SK-N-SH (cell line): ENCODE measurements around the gene ANKRD44. TPM values are rescaled to one million over a fixed set of nuclear protein-coding genes. Genes with fewer than 3 reads are reported as not detected.
A peak's percentile ranks its signal among the peaks of the same experiment; 100 is the strongest.

Experiments
- CTCF ChIA-PET: fragments of 300-600, 350-600 bp; formaldehyde crosslinking; extraction: SDS; loops from one replicate; lab custom pipeline; 2021; lab: Yijun Ruan, JAX
- POLR2A ChIA-PET: fragments of 350-600 bp; sonication (Branson Sonifier 250); formaldehyde crosslinking; extraction: SDS; loops from one replicate; lab custom pipeline; 2020; ENCODE audit warnings: antibody characterized with exemption, inconsistent platforms; lab: Yijun Ruan, JAX
- DNase-seq: peaks from one replicate; pipeline ENCODE4 v3.0.0; 2012
- H2AFZ ChIP-seq: fragments of 200-600 bp; sonication (generic); 2 replicates; pipeline ENCODE4 v1.8.1; 2016; ENCODE audit warnings: antibody characterized with exemption, mild to moderate bottlenecking, low read depth
- H3F3A ChIP-seq: fragments of 200-600 bp; sonication (generic); replicated peaks from 2 replicates; pipeline ENCODE3; 2016; ENCODE audit warnings: antibody characterized with exemption, mild to moderate bottlenecking; ENCODE audit not compliant: insufficient read depth
- H3K27ac ChIP-seq, 2 experiments: fragments of 200-500 bp in 1 of 2; fragments of 200-600 bp in 1 of 2; sonication (Bioruptor generic) in 1 of 2; sonication (generic), shearing (Covaris generic) in 1 of 2; 2 replicates each; pipeline versions ENCODE4 v1.5.1 to v1.6.1; 2014 to 2016; ENCODE audit warnings: low read depth in 2 of 2, inconsistent platforms in 1 of 2, low read length in 1 of 2, mild to moderate bottlenecking in 1 of 2, mixed read lengths in 1 of 2
- H3K27me3 ChIP-seq: fragments of 200-600 bp; sonication (generic), shearing (Covaris generic); 2 replicates; pipeline ENCODE4 v1.6.1; 2016; ENCODE audit warnings: mixed run types; ENCODE audit not compliant: insufficient read depth
- H3K36me3 ChIP-seq, 2 experiments: fragments of 200-500 bp in 1 of 2; fragments of 200-600 bp in 1 of 2; sonication (Bioruptor generic) in 1 of 2; sonication (generic) in 1 of 2; replicated peaks in 1 of 2; 2 replicates each; pipeline versions ENCODE3 to v1.5.1; 2014 to 2016; ENCODE audit warnings: low read length in 1 of 2, mild to moderate bottlenecking in 1 of 2; ENCODE audit not compliant: insufficient read depth in 2 of 2, control insufficient read depth in 1 of 2
- H3K4me1 ChIP-seq, 2 experiments: fragments of 200-500 bp in 1 of 2; fragments of 200-600 bp in 1 of 2; sonication (Bioruptor generic) in 1 of 2; sonication (generic), shearing (Covaris generic) in 1 of 2; 2 replicates each; pipeline versions ENCODE4 v1.5.1 to v1.6.1; 2014 to 2016; ENCODE audit warnings: low read depth in 1 of 2, low read length in 1 of 2, mixed run types in 1 of 2; ENCODE audit not compliant: insufficient read depth in 2 of 2, control insufficient read depth in 1 of 2
- H3K4me2 ChIP-seq: fragments of 200-600 bp; sonication (generic), shearing (Covaris generic); 2 replicates; pipeline ENCODE4 v1.6.1; 2017; ENCODE audit warnings: mixed run types
- H3K4me3 ChIP-seq, 2 experiments: fragments of 200-500 bp in 1 of 2; fragments of 200-600 bp in 1 of 2; sonication (Bioruptor generic) in 1 of 2; sonication (generic), shearing (Covaris generic) in 1 of 2; 2 replicates each; pipeline versions ENCODE4 v1.5.1 to v1.8.1; 2014 to 2016; ENCODE audit warnings: low read depth in 2 of 2, inconsistent platforms in 1 of 2, low read length in 1 of 2, mild to moderate bottlenecking in 1 of 2, mixed read lengths in 1 of 2, moderate library complexity in 1 of 2
- H3K79me2 ChIP-seq: fragments of 200-600 bp; sonication (generic); 2 replicates; pipeline ENCODE4 v1.8.1; 2017; ENCODE audit warnings: mild to moderate bottlenecking; ENCODE audit not compliant: insufficient read depth
- H3K9ac ChIP-seq: fragments of 200-600 bp; sonication (generic); 2 replicates; pipeline ENCODE4 v1.6.1; 2017; ENCODE audit warnings: mixed run types
- H3K9me2 ChIP-seq: fragments of 200-600 bp; sonication (generic); 2 replicates; pipeline ENCODE4 v1.6.1; 2017; ENCODE audit warnings: mixed run types
- H3K9me3 ChIP-seq: fragments of 200-600 bp; sonication (generic); 2 replicates; pipeline ENCODE4 v1.6.1; 2017; ENCODE audit warnings: mixed run types, mild to moderate bottlenecking, moderate library complexity
- H4K20me1 ChIP-seq: fragments of 200-600 bp; sonication (generic); 2 replicates; pipeline ENCODE4 v1.6.1; 2017; ENCODE audit warnings: mild to moderate bottlenecking, mixed run types; ENCODE audit not compliant: insufficient read depth
- CHD2 ChIP-seq: fragments of 150-350 bp; IDR thresholded peaks from 2 replicates; pipeline ENCODE4 v1.6.1; 2018; ENCODE audit warnings: low read length; ENCODE audit not compliant: partially characterized antibody
- EP300 ChIP-seq, 2 experiments: IDR thresholded peaks; 2 replicates each; pipeline versions ENCODE4 v1.4.0 to v1.6.1; 2012; ENCODE audit warnings: borderline replicate concordance in 1 of 2, low read depth in 1 of 2, low read length in 1 of 2
- FOSL2 ChIP-seq: IDR thresholded peaks from 2 replicates; pipeline ENCODE4 v1.4.0; 2012; ENCODE audit warnings: low read depth, mild to moderate bottlenecking, moderate library complexity, borderline replicate concordance
- FOXJ3 ChIP-seq: sonication (generic); formaldehyde crosslinking; IDR thresholded peaks from 2 replicates; pipeline ENCODE4 v1.5.1; 2020; ENCODE audit warnings: mild to moderate bottlenecking, missing genetic modification reagents
- FOXM1 ChIP-seq: IDR thresholded peaks from 2 replicates; pipeline ENCODE4 v1.4.0; 2012; ENCODE audit warnings: low read depth, mild to moderate bottlenecking
- GABPA ChIP-seq: IDR thresholded peaks from 2 replicates; pipeline ENCODE4 v1.4.0; 2012; ENCODE audit warnings: low read depth, mild to moderate bottlenecking
- GATA2 ChIP-seq: sonication (generic); formaldehyde crosslinking; IDR thresholded peaks from 2 replicates; pipeline ENCODE4 v1.5.0; 2020; ENCODE audit warnings: mild to moderate bottlenecking, missing genetic modification reagents
- JUND ChIP-seq: IDR thresholded peaks from 2 replicates; pipeline ENCODE4 v1.4.0; 2012
- MEF2A ChIP-seq: IDR thresholded peaks from 2 replicates; pipeline ENCODE4 v1.4.0; 2012; ENCODE audit warnings: low read depth, borderline replicate concordance
- MXI1 ChIP-seq: IDR thresholded peaks from 2 replicates; pipeline ENCODE4 v1.6.1; 2012; ENCODE audit warnings: mild to moderate bottlenecking, low read depth, low read length, improper control_type of control experiment
- NFIC ChIP-seq: IDR thresholded peaks from 2 replicates; pipeline ENCODE4 v1.4.0; 2012; ENCODE audit warnings: borderline replicate concordance
- NRF1 ChIP-seq: IDR thresholded peaks from 2 replicates; pipeline ENCODE4 v1.6.1; 2012; ENCODE audit warnings: low read depth, mild to moderate bottlenecking, low read length
- RAD21 ChIP-seq: IDR thresholded peaks from 2 replicates; pipeline ENCODE4 v1.6.1; 2012; ENCODE audit warnings: mild to moderate bottlenecking, low read length
- RCOR1 ChIP-seq: fragments of 150-350 bp; IDR thresholded peaks from 2 replicates; pipeline ENCODE4 v1.6.1; 2017; ENCODE audit warnings: antibody characterized with exemption, low read length
- RFX5 ChIP-seq: IDR thresholded peaks from 2 replicates; pipeline ENCODE4 v1.6.1; 2012; ENCODE audit warnings: mild to moderate bottlenecking, improper control_type of control experiment, low read length
- RXRA ChIP-seq: IDR thresholded peaks from 2 replicates; pipeline ENCODE4 v1.4.0; 2012; ENCODE audit warnings: low read depth, mild to moderate bottlenecking, borderline replicate concordance
- SIN3A ChIP-seq: IDR thresholded peaks from 2 replicates; pipeline ENCODE4 v1.6.1; 2012; ENCODE audit warnings: low read depth, mild to moderate bottlenecking, low read length, moderate library complexity, borderline replicate concordance
- SMC3 ChIP-seq: IDR thresholded peaks from 2 replicates; pipeline ENCODE4 v1.6.1; 2012; ENCODE audit warnings: low read depth, low read length, improper control_type of control experiment
- TAF1 ChIP-seq: IDR thresholded peaks from 2 replicates; pipeline ENCODE4 v1.6.1; 2012; ENCODE audit warnings: low read depth, mild to moderate bottlenecking, low read length, moderate library complexity, borderline replicate concordance
- WGBS: methylation state at CpG from one replicate; pipeline ENCODE4 v1.1.6; 2017; ENCODE audit warnings: low lambda C conversion rate; 5-methylcytosine and 5-hydroxymethylcytosine counted together
- polyA plus RNA-seq, 3 experiments: library from polyadenylated mRNA; depleted of rRNA; stranded (reverse); fragments of >200 nt; gene quantifications; 2 replicates each; pipeline ENCODE4 v1.2.3, GENCODE V29; 2012
- TF ChIP-seq, protein P1 (sequence below): IDR thresholded peaks from 2 replicates; pipeline ENCODE4 v1.4.0; 2012; ENCODE audit warnings: low read depth, borderline replicate concordance
- TF ChIP-seq, protein P2 (sequence below): fragments of 150-350 bp; IDR thresholded peaks from 2 replicates; pipeline ENCODE4 v1.6.1; 2017; ENCODE audit warnings: antibody characterized with exemption, low read length, low read depth, borderline replicate concordance
- TF ChIP-seq, protein P3 (sequence below): IDR thresholded peaks from 2 replicates; pipeline ENCODE4; 2012

The ANKRD44 gene
- polyA plus RNA-seq, 1 of the 3 experiments (the other 2 are of a cell fraction), result 12.5 TPM

DNA sequence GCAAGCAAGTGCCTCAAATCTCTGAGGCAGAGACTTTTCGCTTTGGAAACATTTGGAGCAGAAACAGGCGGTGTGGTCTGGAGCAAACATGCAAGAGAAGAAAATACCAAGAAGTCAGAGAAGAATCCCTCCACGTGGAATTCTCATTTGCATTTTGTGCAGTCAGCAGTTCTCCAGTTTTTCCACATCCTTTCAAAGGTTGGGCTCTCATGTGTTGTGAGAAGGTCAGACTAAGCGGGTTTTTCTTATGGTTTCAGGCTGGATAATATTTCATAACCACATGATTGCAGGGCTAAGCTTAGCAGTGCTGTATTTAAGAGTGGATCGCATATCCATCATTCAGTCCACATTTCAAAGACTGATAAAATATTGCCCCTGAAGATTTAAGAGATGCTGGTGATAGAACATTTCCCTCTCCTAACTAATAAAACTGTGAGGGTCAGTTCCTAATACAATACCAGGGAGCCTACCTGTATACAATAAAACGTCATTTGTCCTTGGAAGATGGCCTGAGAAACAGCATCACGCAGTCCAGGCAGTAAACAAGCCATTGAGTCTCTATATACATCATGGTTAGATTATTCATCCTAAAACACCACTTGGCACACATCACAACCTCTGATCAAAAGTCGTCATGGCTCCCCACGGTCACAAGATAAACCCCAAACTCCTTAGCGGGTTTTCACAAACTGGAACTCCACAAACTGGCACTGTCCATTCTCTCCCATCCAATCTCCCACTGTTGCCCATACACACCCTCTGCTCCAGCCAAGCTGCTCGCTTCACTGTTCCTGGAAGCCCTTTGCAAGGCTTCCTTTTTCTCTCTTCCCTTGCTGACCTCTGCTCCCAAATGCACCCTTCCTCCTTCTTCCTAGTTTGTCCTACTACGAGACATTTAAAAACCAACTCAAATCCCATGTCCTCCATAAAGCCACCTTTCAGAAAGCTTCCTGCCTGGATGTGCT is 31.5 kb downstream of the ANKRD44 start:
- Histone ChIP-seq H3K27ac (peak overlapping the region in 1 of 2 experiments; percentile 95; a peak in 2 of 4 replicates), H3K4me3 (no peak overlapping the region), H2AFZ (no peak overlapping the region), H3K9me3 (no peaks in the 10 kb centered on the region), H3K4me2 (no peak overlapping the region), H3K4me1 (peaks cover 0 to 44% of the 10 kb centered on the region in 2 experiments; a peak in 2 of 4 replicates)
- DNase-seq, result no peak
- CTCF ChIA-PET, result interaction anchor here (1.2 to 1.7 kb wide), 2 partner anchors 26 to 29 kb away, joined by 3 to 5 read pairs; no protein-coding TSS in a partner anchor
- TF ChIP-seq FOSL2, result no peak
- TF ChIP-seq SIN3A, result no peak
- TF ChIP-seq, all 33 proteins: peak for 0
- no peaks in the 10 kb centered on the region for H3F3A ChIP-seq
- H4K20me1 ChIP-seq, result no peaks in the 10 kb centered on the region
- H3K36me3 ChIP-seq, result no peaks in the 10 kb centered on the region
- POLR2A ChIA-PET, result interaction anchor here (1.1 kb wide), 1 partner anchor 99 kb away, joined by 3 read pairs; no protein-coding TSS in a partner anchor
- no peak overlapping the region for H3K9ac ChIP-seq
- no peaks in the 10 kb centered on the region for H3K79me2 ChIP-seq
- 89% methylated on average over 12 of the region's 12 CpGs for WGBS
- no peaks in the 10 kb centered on the region for H3K27me3 ChIP-seq
- no peaks in the 10 kb centered on the region for H3K9me2 ChIP-seq

DNA sequence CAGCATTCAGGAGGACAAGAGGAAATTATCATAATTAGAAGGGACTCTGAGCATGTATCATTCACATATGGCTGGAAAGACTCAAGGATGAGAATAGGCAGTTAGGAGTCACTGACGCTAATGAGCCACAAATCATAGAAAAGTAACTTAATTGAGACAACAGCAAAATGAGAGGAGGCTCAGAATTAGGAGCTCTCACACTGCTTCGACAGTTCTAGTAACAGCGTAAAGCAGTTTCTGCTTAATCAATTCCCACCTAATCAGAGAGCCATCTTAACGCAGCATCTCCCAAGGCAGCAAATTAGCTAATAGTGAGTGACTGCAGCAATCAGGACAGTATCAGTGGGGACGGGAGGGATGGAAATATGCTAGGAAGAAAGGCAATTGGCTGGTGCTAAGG is 32.8 kb downstream of the ANKRD44 start:
- Histone ChIP-seq H3K27me3 (no peaks in the 10 kb centered on the region), H3K36me3 (no peaks in the 10 kb centered on the region), H3K9me2 (no peaks in the 10 kb centered on the region), H3K4me2 (no peak overlapping the region), H3K79me2 (no peaks in the 10 kb centered on the region), H3K9ac (no peak overlapping the region), H3F3A (no peaks in the 10 kb centered on the region), H3K4me1 (peaks cover 0 to 53% of the 10 kb centered on the region in 2 experiments; a peak in 2 of 4 replicates), H3K9me3 (no peaks in the 10 kb centered on the region), H3K4me3 (no peak overlapping the region), H4K20me1 (no peaks in the 10 kb centered on the region), H2AFZ (no peak overlapping the region), H3K27ac (peak overlapping the region in 1 of 2 experiments; percentile 62; a peak in 2 of 4 replicates)
- POLR2A ChIA-PET, result interaction anchor here (0.9 to 1.1 kb wide), 3 partner anchors 16 to 98 kb away, joined by 3 read pairs; no protein-coding TSS in a partner anchor
- no peak for DNase-seq
- 75% methylated on average over 5 of the region's 5 CpGs for WGBS
- TF ChIP-seq NFIC (no peak), SIN3A (no peak), EP300 (IDR thresholded peaks at IDR 0.05; ENCODE audit: borderline replicate concordance in 1 of 2, low read depth in 1 of 2, low read length in 1 of 2) (peak in 1 of 2 experiments; percentile 52; a peak in 2 of 4 replicates), GABPA (no peak), GATA2 (CRISPR knock-in tag) (peak; percentile 88), SMC3 (no peak), TAF1 (no peak), CHD2 (peak; percentile 14), RCOR1 (no peak; the same call in 1 of the 2 replicates), JUND (no peak), RXRA (no peak), FOXM1 (no peak), MXI1 (no peak), MEF2A (no peak), NRF1 (no peak), RAD21 (peak; percentile 7; the same call in 1 of the 2 replicates), RFX5 (no peak), FOSL2 (no peak), FOXJ3 (CRISPR knock-in tag) (no peak)
- TF ChIP-seq, protein P1, sequence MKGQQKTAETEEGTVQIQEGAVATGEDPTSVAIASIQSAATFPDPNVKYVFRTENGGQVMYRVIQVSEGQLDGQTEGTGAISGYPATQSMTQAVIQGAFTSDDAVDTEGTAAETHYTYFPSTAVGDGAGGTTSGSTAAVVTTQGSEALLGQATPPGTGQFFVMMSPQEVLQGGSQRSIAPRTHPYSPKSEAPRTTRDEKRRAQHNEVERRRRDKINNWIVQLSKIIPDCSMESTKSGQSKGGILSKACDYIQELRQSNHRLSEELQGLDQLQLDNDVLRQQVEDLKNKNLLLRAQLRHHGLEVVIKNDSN, result no peak
- TF ChIP-seq, protein P2, sequence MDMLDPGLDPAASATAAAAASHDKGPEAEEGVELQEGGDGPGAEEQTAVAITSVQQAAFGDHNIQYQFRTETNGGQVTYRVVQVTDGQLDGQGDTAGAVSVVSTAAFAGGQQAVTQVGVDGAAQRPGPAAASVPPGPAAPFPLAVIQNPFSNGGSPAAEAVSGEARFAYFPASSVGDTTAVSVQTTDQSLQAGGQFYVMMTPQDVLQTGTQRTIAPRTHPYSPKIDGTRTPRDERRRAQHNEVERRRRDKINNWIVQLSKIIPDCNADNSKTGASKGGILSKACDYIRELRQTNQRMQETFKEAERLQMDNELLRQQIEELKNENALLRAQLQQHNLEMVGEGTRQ, result no peak
- TF ChIP-seq, protein P3, sequence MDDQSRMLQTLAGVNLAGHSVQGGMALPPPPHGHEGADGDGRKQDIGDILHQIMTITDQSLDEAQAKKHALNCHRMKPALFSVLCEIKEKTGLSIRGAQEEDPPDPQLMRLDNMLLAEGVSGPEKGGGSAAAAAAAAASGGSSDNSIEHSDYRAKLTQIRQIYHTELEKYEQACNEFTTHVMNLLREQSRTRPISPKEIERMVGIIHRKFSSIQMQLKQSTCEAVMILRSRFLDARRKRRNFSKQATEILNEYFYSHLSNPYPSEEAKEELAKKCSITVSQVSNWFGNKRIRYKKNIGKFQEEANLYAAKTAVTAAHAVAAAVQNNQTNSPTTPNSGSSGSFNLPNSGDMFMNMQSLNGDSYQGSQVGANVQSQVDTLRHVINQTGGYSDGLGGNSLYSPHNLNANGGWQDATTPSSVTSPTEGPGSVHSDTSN, result no peak
- CTCF ChIA-PET, result interaction anchor here (0.8 to 2.0 kb wide), 5 partner anchors 11 to 164 kb away, joined by 3 to 7 read pairs (median 6); no protein-coding TSS in a partner anchor
